WTC11 (cell line): ENCODE measurements around the gene SLC9A7. TPM values are rescaled to one million over a fixed set of nuclear protein-coding genes. Genes with fewer than 3 reads are reported as not detected.

ENCODE experiments used
- ATAC-seq: fragments of 200-7000 bp; cut with Tn5 transposase; 2 replicates; pipeline ENCODE4 v1.10.0; 2021; ENCODE audit warnings: mild to moderate bottlenecking, moderate library complexity
- CTCF ChIA-PET: fragments of 300-600 bp; sonication (Branson Sonifier 250); formaldehyde crosslinking; loops from one replicate; lab custom pipeline; 2021; ENCODE audit warnings: antibody characterized with exemption; lab: Charles Lee
- POLR2A ChIA-PET: fragments of 350-600 bp; sonication (Branson Sonifier 250); formaldehyde crosslinking; loops from one replicate; lab custom pipeline; 2021; ENCODE audit warnings: antibody characterized with exemption; lab: Charles Lee
- DNase-seq: peaks from one replicate; pipeline ENCODE4 v3.0.0; 2021; ENCODE audit warnings: low spot score
- H3K27ac Mint-ChIP-seq: 2 replicates; pipeline ENCODE4 v1.8.0; 2021; ENCODE audit warnings: mixed read lengths
- H3K27me3 Mint-ChIP-seq: 2 replicates; pipeline ENCODE4 v1.8.0; 2021; ENCODE audit warnings: low read depth, mild to moderate bottlenecking, moderate library complexity, mixed read lengths
- H3K36me3 Mint-ChIP-seq: 2 replicates; pipeline ENCODE4 v1.8.0; 2021; ENCODE audit warnings: mixed read lengths
- H3K4me1 Mint-ChIP-seq: 2 replicates; pipeline ENCODE4 v1.8.0; 2022; ENCODE audit warnings: mixed read lengths
- H3K4me3 Mint-ChIP-seq: 2 replicates; pipeline ENCODE4 v1.8.0; 2021; ENCODE audit warnings: mild to moderate bottlenecking, moderate library complexity, mixed read lengths
- H3K9me3 Mint-ChIP-seq: 2 replicates; pipeline ENCODE4 v1.8.0; 2021; ENCODE audit warnings: mixed read lengths
- ATF1 ChIP-seq: sonication (generic); formaldehyde crosslinking; IDR thresholded peaks from 2 replicates; pipeline ENCODE4 v1.8.1; 2023; ENCODE audit warnings: mild to moderate bottlenecking, moderate library complexity, missing genetic modification reagents
- CREM ChIP-seq: sonication (generic); formaldehyde crosslinking; IDR thresholded peaks from 2 replicates; pipeline ENCODE4 v1.8.1; 2022; ENCODE audit warnings: mild to moderate bottlenecking, missing genetic modification reagents, moderate library complexity
- JUN ChIP-seq: sonication (generic); formaldehyde crosslinking; IDR thresholded peaks from 2 replicates; pipeline ENCODE4 v1.8.0; 2023; ENCODE audit warnings: mild to moderate bottlenecking, missing genetic modification reagents
- KAT7 ChIP-seq: sonication (generic); formaldehyde crosslinking; IDR thresholded peaks from 2 replicates; pipeline ENCODE4 v1.8.1; 2023; ENCODE audit warnings: missing genetic modification reagents, mild to moderate bottlenecking, borderline replicate concordance
- NFE2L1 ChIP-seq: sonication (generic); formaldehyde crosslinking; IDR thresholded peaks from 2 replicates; pipeline ENCODE4 v1.8.1; 2023; ENCODE audit warnings: missing genetic modification reagents
- RELA ChIP-seq: sonication (generic); formaldehyde crosslinking; IDR thresholded peaks from 2 replicates; pipeline ENCODE4 v1.8.1; 2022; ENCODE audit warnings: missing genetic modification reagents, mild to moderate bottlenecking, borderline replicate concordance
- ZNF232 ChIP-seq: sonication (generic); formaldehyde crosslinking; IDR thresholded peaks from 2 replicates; pipeline ENCODE4 v1.8.0; 2022; ENCODE audit warnings: mild to moderate bottlenecking, missing genetic modification reagents
- ZNF317 ChIP-seq: sonication (generic); formaldehyde crosslinking; IDR thresholded peaks from 2 replicates; pipeline ENCODE4 v1.8.1; 2023; ENCODE audit warnings: low read depth, mild to moderate bottlenecking, moderate library complexity, missing genetic modification reagents, borderline replicate concordance
- ZNF416 ChIP-seq: fragments of 250-450 bp; sonication (Bioruptor Pico); IDR thresholded peaks from 2 replicates; pipeline ENCODE4 v1.9.0; 2021; ENCODE audit warnings: mild to moderate bottlenecking, inconsistent platforms
- ZNF671 ChIP-seq: fragments of 250-450 bp; sonication (Bioruptor Pico); IDR thresholded peaks from 2 replicates; pipeline ENCODE4 v1.8.0; 2021; ENCODE audit warnings: mild to moderate bottlenecking
- total RNA-seq: library from RNA; stranded (reverse); gene quantifications from 3 replicates; pipeline ENCODE4 v1.2.3, GENCODE V29; 2021
- TF ChIP-seq, protein P1 (sequence below): sonication (generic); formaldehyde crosslinking; IDR thresholded peaks from 2 replicates; pipeline ENCODE4 v1.8.0; 2022; ENCODE audit warnings: mild to moderate bottlenecking, missing genetic modification reagents
- TF ChIP-seq, protein P2 (sequence below): sonication (generic); formaldehyde crosslinking; IDR thresholded peaks from 2 replicates; pipeline ENCODE4 v1.8.0; 2023; ENCODE audit warnings: missing genetic modification reagents
- TF ChIP-seq, protein P3 (sequence below): fragments of 250-450 bp; sonication (Bioruptor Pico); IDR thresholded peaks from 2 replicates; pipeline ENCODE4 v1.9.0; 2021; ENCODE audit warnings: mild to moderate bottlenecking
- TF ChIP-seq, protein P4 (sequence below): sonication (generic); formaldehyde crosslinking; IDR thresholded peaks from 2 replicates; pipeline ENCODE4 v1.8.1; 2023; ENCODE audit warnings: mild to moderate bottlenecking, missing genetic modification reagents, moderate library complexity
- TF ChIP-seq, protein P5 (sequence below): fragments of 250-450 bp; sonication (Bioruptor Pico); IDR thresholded peaks from 2 replicates; pipeline ENCODE4 v1.9.0; 2021; ENCODE audit warnings: moderate library complexity, mild to moderate bottlenecking, inconsistent platforms, borderline replicate concordance
- TF ChIP-seq, protein P6 (sequence below): sonication (generic); formaldehyde crosslinking; IDR thresholded peaks from 2 replicates; pipeline ENCODE4 v1.8.1; 2022; ENCODE audit warnings: mild to moderate bottlenecking, moderate library complexity, missing genetic modification reagents
- TF ChIP-seq, protein P7 (sequence below): fragments of 250-450 bp; sonication (Bioruptor Pico); conservative IDR thresholded peaks from 2 replicates; pipeline ENCODE4 v1.9.0; 2021; ENCODE audit warnings: mild to moderate bottlenecking
- TF ChIP-seq, protein P8 (sequence below): sonication (generic); formaldehyde crosslinking; IDR thresholded peaks from 2 replicates; pipeline ENCODE4 v1.8.0; 2022; ENCODE audit warnings: missing genetic modification reagents

Gene SLC9A7
- total RNA-seq, 1 experiment from 2014 or later, result 18.0 TPM

DNA sequence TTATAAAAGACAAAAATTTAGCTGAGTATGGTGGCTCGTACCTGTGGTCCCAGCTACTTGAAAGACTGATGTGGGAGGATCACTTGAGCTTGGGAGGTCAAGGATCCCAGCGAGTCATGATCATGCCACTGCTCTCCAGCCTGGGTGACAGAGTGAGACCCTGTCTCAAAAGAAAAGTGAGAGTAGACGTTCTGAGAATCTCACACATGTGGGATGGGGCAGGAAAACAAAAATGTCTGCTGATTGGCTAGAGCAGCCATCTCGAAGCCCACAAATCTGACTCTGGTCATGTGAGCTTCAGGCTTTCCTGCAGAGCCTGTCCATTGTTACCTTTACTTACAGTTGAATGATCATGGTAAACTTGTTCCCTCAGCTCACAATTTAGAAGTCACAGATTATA lies 23.1 kb upstream of the SLC9A7 start:
- no peak for ATAC-seq
- Mint-ChIP-seq H3K4me3 (no peak overlapping the region), H3K27me3 (no peaks in the 10 kb centered on the region), H3K9me3 (no peaks in the 10 kb centered on the region), H3K27ac (no peak overlapping the region), H3K36me3 (no peaks in the 10 kb centered on the region), H3K4me1 (peaks cover 11% of the 10 kb centered on the region)
- ChIA-PET POLR2A (no interaction called here), CTCF (interaction anchor here (0.6 to 0.9 kb wide), 2 partner anchors 9 to 10 kb away, joined by 3 to 4 read pairs; no protein-coding TSS in a partner anchor)
- DNase-seq, result no peak
- TF ChIP-seq, protein P1, sequence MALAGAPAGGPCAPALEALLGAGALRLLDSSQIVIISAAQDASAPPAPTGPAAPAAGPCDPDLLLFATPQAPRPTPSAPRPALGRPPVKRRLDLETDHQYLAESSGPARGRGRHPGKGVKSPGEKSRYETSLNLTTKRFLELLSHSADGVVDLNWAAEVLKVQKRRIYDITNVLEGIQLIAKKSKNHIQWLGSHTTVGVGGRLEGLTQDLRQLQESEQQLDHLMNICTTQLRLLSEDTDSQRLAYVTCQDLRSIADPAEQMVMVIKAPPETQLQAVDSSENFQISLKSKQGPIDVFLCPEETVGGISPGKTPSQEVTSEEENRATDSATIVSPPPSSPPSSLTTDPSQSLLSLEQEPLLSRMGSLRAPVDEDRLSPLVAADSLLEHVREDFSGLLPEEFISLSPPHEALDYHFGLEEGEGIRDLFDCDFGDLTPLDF (CRISPR knock-in tag), result no peak
- TF ChIP-seq RELA (CRISPR knock-in tag) (no peak), NFE2L1 (CRISPR knock-in tag) (no peak), JUN (CRISPR knock-in tag) (no peak), ZNF232 (CRISPR knock-in tag) (no peak), ATF1 (CRISPR knock-in tag) (no peak), CREM (CRISPR knock-in tag) (no peak), ZNF317 (CRISPR knock-in tag) (no peak)
- TF ChIP-seq, protein P2, sequence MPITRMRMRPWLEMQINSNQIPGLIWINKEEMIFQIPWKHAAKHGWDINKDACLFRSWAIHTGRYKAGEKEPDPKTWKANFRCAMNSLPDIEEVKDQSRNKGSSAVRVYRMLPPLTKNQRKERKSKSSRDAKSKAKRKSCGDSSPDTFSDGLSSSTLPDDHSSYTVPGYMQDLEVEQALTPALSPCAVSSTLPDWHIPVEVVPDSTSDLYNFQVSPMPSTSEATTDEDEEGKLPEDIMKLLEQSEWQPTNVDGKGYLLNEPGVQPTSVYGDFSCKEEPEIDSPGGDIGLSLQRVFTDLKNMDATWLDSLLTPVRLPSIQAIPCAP, result no peak
- TF ChIP-seq, protein P3, sequence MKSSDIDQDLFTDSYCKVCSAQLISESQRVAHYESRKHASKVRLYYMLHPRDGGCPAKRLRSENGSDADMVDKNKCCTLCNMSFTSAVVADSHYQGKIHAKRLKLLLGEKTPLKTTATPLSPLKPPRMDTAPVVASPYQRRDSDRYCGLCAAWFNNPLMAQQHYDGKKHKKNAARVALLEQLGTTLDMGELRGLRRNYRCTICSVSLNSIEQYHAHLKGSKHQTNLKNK (CRISPR knock-in tag), result no peak
- TF ChIP-seq, protein P4, sequence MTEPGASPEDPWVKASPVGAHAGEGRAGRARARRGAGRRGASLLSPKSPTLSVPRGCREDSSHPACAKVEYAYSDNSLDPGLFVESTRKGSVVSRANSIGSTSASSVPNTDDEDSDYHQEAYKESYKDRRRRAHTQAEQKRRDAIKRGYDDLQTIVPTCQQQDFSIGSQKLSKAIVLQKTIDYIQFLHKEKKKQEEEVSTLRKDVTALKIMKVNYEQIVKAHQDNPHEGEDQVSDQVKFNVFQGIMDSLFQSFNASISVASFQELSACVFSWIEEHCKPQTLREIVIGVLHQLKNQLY (CRISPR knock-in tag), result no peak
- TF ChIP-seq, protein P5, sequence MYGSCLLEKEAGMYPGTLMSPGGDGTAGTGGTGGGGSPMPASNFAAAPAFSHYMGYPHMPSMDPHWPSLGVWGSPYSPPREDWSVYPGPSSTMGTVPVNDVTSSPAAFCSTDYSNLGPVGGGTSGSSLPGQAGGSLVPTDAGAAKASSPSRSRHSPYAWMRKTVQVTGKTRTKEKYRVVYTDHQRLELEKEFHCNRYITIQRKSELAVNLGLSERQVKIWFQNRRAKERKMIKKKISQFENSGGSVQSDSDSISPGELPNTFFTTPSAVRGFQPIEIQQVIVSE (CRISPR knock-in tag), result no peak

DNA sequence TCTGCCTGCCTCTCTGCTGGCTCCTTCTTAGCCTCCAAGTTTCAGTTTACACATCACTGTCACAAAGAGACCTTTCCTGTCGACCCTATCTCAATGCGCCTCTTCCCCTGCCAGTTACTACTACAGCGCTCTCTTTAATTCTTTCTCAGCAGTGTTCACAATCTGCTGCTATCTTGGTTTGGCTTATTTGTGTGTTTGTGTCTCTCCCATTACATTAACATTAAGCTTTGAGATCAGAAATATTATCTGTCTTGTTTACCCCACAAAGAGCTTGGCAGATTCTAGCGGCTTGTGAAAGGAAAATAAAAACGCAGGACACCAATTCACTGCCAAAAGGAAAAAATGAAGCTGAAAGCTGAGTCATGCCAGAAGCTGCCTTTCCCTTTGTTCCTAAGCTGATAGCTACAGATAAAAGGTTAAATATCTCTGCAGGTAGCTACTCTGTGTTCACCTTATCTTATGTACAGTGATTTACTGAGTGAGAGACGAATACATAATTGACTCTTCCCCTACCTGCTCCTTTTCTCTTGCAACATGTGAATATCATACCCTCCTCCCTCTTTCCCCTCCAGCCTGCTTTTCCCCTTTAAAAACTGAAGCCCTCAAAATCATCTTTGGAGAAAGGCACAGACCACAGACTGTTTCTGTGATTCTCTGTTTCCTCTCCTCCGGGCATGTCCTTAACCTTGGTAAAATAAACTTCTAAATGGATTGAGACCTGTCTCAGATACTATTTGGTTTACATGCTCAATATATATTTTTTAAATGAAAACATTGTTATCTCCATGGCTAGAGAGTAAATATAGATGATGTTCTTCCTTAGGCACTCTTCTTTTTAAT lies 19.3 kb upstream of the SLC9A7 start:
- Mint-ChIP-seq H3K36me3 (no peaks in the 10 kb centered on the region), H3K4me1 (peaks cover 11% of the 10 kb centered on the region), H3K27me3 (no peaks in the 10 kb centered on the region)
- no peak for DNase-seq
- ATAC-seq, result no peak
- TF ChIP-seq ZNF671 (CRISPR knock-in tag), result no peak
- TF ChIP-seq, all 79 proteins: peak for 0
- CTCF ChIA-PET, result interaction anchor here (1.4 kb wide), 1 partner anchor 18 kb away, joined by 3 read pairs; no protein-coding TSS in a partner anchor
- peak overlapping the region; percentile 63 for H3K27ac Mint-ChIP-seq
- POLR2A ChIA-PET, result no interaction called here
- H3K4me3 Mint-ChIP-seq, result no peak overlapping the region
- H3K9me3 Mint-ChIP-seq, result no peaks in the 10 kb centered on the region

DNA sequence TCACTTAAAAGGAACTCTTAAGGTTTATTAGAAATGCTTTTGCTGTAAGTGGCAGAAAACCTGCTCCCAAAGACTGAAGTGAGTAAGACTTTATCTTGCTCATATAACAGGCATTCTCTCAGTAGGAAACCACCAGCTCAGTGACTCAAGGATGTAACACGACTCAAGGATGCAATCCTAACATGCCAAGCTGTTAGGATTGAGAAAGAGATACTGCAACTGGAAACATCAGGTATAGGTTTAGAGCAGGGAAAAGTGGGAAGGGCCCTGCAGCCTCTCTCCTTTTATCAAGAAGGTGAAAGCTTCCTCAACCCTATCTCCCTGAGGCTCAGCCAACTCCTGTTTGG lies 11.9 kb upstream of the SLC9A7 start:
- no peak overlapping the region for H3K27ac Mint-ChIP-seq
- H3K27me3 Mint-ChIP-seq, result no peaks in the 10 kb centered on the region; the same call in 1 of the 2 replicates
- H3K4me3 Mint-ChIP-seq, result no peak overlapping the region
- ChIA-PET CTCF (interaction anchor here (1.5 kb wide), 1 partner anchor 26 kb away, joined by 6 read pairs; no protein-coding TSS in a partner anchor), POLR2A (no interaction called here)
- no peaks in the 10 kb centered on the region for H3K36me3 Mint-ChIP-seq
- H3K4me1 Mint-ChIP-seq, result no peaks in the 10 kb centered on the region
- no peaks in the 10 kb centered on the region for H3K9me3 Mint-ChIP-seq
- no peak for ATAC-seq
- DNase-seq, result no peak
- TF ChIP-seq ZNF416 (CRISPR knock-in tag) (no peak), KAT7 (no peak)
- TF ChIP-seq, protein P6, sequence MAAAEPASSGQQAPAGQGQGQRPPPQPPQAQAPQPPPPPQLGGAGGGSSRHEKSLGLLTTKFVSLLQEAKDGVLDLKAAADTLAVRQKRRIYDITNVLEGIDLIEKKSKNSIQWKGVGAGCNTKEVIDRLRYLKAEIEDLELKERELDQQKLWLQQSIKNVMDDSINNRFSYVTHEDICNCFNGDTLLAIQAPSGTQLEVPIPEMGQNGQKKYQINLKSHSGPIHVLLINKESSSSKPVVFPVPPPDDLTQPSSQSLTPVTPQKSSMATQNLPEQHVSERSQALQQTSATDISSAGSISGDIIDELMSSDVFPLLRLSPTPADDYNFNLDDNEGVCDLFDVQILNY (CRISPR knock-in tag), result no peak
- TF ChIP-seq, protein P7, sequence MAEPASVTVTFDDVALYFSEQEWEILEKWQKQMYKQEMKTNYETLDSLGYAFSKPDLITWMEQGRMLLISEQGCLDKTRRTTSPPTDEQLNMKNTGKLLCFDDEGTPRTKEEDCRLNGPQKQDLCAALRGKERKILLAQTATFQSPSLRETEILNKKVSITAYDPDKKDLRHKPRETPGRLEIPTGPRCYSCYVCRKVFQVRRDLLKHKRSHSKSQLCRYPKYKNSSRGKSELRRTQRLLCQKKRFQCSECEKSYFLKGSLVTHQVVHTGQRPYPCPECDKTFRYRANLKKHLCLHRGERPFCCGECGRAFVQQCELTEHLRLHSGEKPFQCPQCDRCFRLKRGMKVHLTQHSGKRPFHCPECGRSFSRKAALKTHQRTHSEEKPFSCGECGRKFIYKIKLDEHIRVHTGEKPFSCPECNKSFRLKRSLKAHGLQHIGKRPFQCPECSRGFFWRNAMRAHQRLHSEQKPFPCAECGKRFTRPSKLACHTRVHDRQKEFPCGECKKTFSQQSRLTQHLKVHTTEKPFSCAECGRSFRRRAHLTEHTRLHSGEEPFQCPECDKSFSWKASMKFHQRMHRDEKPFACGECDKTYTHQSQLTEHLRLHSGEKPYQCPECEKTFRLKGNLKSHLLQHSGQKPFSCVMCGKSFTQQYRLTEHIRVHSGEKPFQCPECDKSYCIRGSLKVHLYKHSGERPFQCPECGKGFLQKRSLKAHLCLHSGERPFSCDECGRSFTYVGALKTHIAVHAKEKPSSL (CRISPR knock-in tag), result no peak
- TF ChIP-seq, protein P8, sequence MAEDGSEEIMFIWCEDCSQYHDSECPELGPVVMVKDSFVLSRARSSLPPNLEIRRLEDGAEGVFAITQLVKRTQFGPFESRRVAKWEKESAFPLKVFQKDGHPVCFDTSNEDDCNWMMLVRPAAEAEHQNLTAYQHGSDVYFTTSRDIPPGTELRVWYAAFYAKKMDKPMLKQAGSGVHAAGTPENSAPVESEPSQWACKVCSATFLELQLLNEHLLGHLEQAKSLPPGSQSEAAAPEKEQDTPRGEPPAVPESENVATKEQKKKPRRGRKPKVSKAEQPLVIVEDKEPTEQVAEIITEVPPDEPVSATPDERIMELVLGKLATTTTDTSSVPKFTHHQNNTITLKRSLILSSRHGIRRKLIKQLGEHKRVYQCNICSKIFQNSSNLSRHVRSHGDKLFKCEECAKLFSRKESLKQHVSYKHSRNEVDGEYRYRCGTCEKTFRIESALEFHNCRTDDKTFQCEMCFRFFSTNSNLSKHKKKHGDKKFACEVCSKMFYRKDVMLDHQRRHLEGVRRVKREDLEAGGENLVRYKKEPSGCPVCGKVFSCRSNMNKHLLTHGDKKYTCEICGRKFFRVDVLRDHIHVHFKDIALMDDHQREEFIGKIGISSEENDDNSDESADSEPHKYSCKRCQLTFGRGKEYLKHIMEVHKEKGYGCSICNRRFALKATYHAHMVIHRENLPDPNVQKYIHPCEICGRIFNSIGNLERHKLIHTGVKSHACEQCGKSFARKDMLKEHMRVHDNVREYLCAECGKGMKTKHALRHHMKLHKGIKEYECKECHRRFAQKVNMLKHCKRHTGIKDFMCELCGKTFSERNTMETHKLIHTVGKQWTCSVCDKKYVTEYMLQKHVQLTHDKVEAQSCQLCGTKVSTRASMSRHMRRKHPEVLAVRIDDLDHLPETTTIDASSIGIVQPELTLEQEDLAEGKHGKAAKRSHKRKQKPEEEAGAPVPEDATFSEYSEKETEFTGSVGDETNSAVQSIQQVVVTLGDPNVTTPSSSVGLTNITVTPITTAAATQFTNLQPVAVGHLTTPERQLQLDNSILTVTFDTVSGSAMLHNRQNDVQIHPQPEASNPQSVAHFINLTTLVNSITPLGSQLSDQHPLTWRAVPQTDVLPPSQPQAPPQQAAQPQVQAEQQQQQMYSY (CRISPR knock-in tag), result no peak
